Fibroblast of lung (primary cell): ENCODE data around the gene CABCOCO1.

ENCODE experiments used
- CTCF ChIP-seq, 2 donors: IDR thresholded peaks in 1 of 2; conservative IDR thresholded peaks in 1 of 2; 1 replicate in 1 of 2; 2 replicates in 1 of 2; pipeline ENCODE4 v1.5.1; 2011 to 2012; ENCODE audit warnings: low read length in 2 of 2, control low read depth in 1 of 2, inconsistent platforms in 1 of 2, low read depth in 1 of 2, mild to moderate bottlenecking in 1 of 2
- EZH2 ChIP-seq: IDR thresholded peaks from 2 replicates; pipeline ENCODE4 v1.5.1; 2012; ENCODE audit warnings: low read length, control low read depth, mild to moderate bottlenecking; ENCODE audit errors: missing control alignments

GRCh38 chr10:61683319-61683718 lies 20.6 kb downstream of the CABCOCO1 start:
- TF ChIP-seq CTCF (conservative IDR thresholded peaks at IDR 0.05 in 1 of 2, IDR thresholded peaks at IDR 0.05 in 1 of 2; ENCODE audit: low read depth in 1 of 2, low read length in 2 of 2) = no peak
- TF ChIP-seq EZH2 = no peak
